22Rv1 (cell line): ENCODE data around the gene DSCAM.

Experiments used
- CTCF ChIP-seq: fragments of 450-650 bp; IDR thresholded peaks from 2 replicates; pipeline ENCODE4 v1.5.1; 2017; ENCODE audit warnings: mild to moderate bottlenecking
- ZFX ChIP-seq: fragments of 450-650 bp; IDR thresholded peaks from 2 replicates; pipeline ENCODE4 v1.6.1; 2017; ENCODE audit warnings: antibody characterized with exemption, borderline replicate concordance

GRCh38 chr21:40613546-40614030 lies 233.4 kb downstream of the DSCAM start:
- TF ChIP-seq CTCF (no peak), ZFX (no peak)
